Ishikawa (cell line): Measurements from ENCODE around the gene MAP3K5.

Source experiments
- CREB1 ChIP-seq: IDR thresholded peaks from 2 replicates; pipeline ENCODE4 v1.6.1; 2012; ENCODE audit warnings: low read depth
- EGR1 ChIP-seq: IDR thresholded peaks from 2 replicates; pipeline ENCODE4 v1.6.1; 2012
- EP300 ChIP-seq: IDR thresholded peaks from 2 replicates; pipeline ENCODE4 v1.6.1; 2012; ENCODE audit warnings: borderline replicate concordance
- FOXM1 ChIP-seq: IDR thresholded peaks from 2 replicates; pipeline ENCODE4 v1.6.1; 2012; ENCODE audit warnings: low read depth, borderline replicate concordance
- NFIC ChIP-seq: IDR thresholded peaks from 2 replicates; pipeline ENCODE4 v1.6.1; 2012
- RAD21 ChIP-seq: IDR thresholded peaks from 2 replicates; pipeline ENCODE4 v1.6.1; 2012; ENCODE audit warnings: low read depth
- TAF1 ChIP-seq: IDR thresholded peaks from 2 replicates; pipeline ENCODE4 v1.6.1; 2012; ENCODE audit warnings: low read depth, mild to moderate bottlenecking
- TCF12 ChIP-seq: IDR thresholded peaks from 2 replicates; pipeline ENCODE4 v1.6.1; 2012; ENCODE audit warnings: low read depth
- TEAD4 ChIP-seq: IDR thresholded peaks from 2 replicates; pipeline ENCODE4 v1.6.1; 2012
- YY1 ChIP-seq: IDR thresholded peaks from 2 replicates; pipeline ENCODE4 v1.6.1; 2012; ENCODE audit warnings: low read depth
- ZBTB7A ChIP-seq: IDR thresholded peaks from 2 replicates; pipeline ENCODE4 v1.6.1; 2012; ENCODE audit warnings: low read depth
- TF ChIP-seq, protein P1 (sequence below): IDR thresholded peaks from 2 replicates; pipeline ENCODE4 v1.6.1; 2012; ENCODE audit warnings: low read depth, mild to moderate bottlenecking
- TF ChIP-seq, protein P2 (sequence below): IDR thresholded peaks from 2 replicates; pipeline ENCODE4 v1.6.1; 2012

DNA sequence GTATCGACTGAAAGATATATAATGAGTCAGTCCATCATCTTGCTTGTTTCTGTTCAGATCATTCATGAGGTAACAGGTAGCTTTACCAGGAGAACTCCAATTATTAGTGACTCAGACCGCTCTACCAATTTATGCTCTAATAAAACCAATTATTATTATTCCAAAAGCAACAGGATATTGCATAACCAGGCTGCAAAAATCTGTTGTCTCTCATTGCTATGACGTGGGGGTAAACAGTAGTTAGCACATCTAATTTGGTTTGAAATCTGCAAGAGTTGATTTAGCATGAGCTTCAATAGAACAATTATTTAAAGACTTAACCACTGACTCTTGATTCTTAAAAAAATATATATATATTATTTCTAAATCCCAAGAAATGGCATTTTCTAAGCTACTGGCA is 151.1 kb downstream of the MAP3K5 start:
- no peak for TF ChIP-seq ZBTB7A
- no peak for TF ChIP-seq CREB1
- TF ChIP-seq, protein P1, sequence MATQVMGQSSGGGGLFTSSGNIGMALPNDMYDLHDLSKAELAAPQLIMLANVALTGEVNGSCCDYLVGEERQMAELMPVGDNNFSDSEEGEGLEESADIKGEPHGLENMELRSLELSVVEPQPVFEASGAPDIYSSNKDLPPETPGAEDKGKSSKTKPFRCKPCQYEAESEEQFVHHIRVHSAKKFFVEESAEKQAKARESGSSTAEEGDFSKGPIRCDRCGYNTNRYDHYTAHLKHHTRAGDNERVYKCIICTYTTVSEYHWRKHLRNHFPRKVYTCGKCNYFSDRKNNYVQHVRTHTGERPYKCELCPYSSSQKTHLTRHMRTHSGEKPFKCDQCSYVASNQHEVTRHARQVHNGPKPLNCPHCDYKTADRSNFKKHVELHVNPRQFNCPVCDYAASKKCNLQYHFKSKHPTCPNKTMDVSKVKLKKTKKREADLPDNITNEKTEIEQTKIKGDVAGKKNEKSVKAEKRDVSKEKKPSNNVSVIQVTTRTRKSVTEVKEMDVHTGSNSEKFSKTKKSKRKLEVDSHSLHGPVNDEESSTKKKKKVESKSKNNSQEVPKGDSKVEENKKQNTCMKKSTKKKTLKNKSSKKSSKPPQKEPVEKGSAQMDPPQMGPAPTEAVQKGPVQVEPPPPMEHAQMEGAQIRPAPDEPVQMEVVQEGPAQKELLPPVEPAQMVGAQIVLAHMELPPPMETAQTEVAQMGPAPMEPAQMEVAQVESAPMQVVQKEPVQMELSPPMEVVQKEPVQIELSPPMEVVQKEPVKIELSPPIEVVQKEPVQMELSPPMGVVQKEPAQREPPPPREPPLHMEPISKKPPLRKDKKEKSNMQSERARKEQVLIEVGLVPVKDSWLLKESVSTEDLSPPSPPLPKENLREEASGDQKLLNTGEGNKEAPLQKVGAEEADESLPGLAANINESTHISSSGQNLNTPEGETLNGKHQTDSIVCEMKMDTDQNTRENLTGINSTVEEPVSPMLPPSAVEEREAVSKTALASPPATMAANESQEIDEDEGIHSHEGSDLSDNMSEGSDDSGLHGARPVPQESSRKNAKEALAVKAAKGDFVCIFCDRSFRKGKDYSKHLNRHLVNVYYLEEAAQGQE = no peak
- TF ChIP-seq, protein P2, sequence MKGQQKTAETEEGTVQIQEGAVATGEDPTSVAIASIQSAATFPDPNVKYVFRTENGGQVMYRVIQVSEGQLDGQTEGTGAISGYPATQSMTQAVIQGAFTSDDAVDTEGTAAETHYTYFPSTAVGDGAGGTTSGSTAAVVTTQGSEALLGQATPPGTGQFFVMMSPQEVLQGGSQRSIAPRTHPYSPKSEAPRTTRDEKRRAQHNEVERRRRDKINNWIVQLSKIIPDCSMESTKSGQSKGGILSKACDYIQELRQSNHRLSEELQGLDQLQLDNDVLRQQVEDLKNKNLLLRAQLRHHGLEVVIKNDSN = no peak
- TF ChIP-seq RAD21 = no peak
- no peak for TF ChIP-seq EP300
- no peak for TF ChIP-seq NFIC
- no peak for TF ChIP-seq TAF1
- no peak for TF ChIP-seq TEAD4
- no peak for TF ChIP-seq FOXM1
- TF ChIP-seq TCF12 = no peak
- no peak for TF ChIP-seq EGR1
- TF ChIP-seq YY1 = no peak
